Right lobe of liver (tissue), 6 donors: ENCODE results near the gene C3orf49. TPM values are rescaled to one million over a fixed set of nuclear protein-coding genes. Genes with fewer than 3 reads are reported as not detected.
A peak's percentile ranks its signal among the peaks of the same experiment; 100 is the strongest.

Experiments
- ATAC-seq, 4 donors: fragments of 200-7000 bp; cut with Tn5 transposase; one replicate each; pipeline ENCODE4 v1.9.1; 2020; ENCODE audit warnings: mild to moderate bottlenecking in 4 of 4, moderate library complexity in 4 of 4
- DNase-seq, 3 donors: peaks; one replicate each; pipeline ENCODE4 v3.0.0-alpha.2; 2020
- H3K27ac ChIP-seq, 3 donors: fragments of 200-600 bp; one replicate each; pipeline ENCODE4 v1.8.0; 2022
- H3K27me3 ChIP-seq, 2 donors: fragments of 200-600 bp; one replicate each; pipeline ENCODE4 v1.8.0; 2022
- H3K36me3 ChIP-seq, 4 donors: fragments of 200-600 bp; sonication (generic) in 1 of 4; one replicate each; pipeline versions ENCODE4 v1.5.1 to v1.8.0; 2017 to 2022; ENCODE audit warnings: control low read depth in 1 of 4
- H3K4me1 ChIP-seq, 4 donors: fragments of 200-600 bp; sonication (generic) in 1 of 4; one replicate each; pipeline versions ENCODE4 v1.5.1 to v1.8.0; 2017 to 2022; ENCODE audit warnings: control low read depth in 1 of 4
- H3K4me3 ChIP-seq, 3 donors: fragments of 200-600 bp; one replicate each; pipeline ENCODE4 v1.8.0; 2022
- H3K9me3 ChIP-seq, 4 donors: fragments of 200-600 bp; sonication (generic) in 1 of 4; one replicate each; pipeline versions ENCODE4 v1.5.1 to v1.8.0; 2017 to 2022; ENCODE audit warnings: control low read depth in 1 of 4
- POLR2A ChIP-seq: fragments of 450-650 bp; IDR thresholded peaks from one replicate; pipeline ENCODE4 v1.6.1; 2017; ENCODE audit warnings: antibody characterized with exemption, mild to moderate bottlenecking
- WGBS: methylation state at CpG from one replicate; pipeline ENCODE4 v1.1.6; 2018; ENCODE audit warnings: low coverage, low lambda C conversion rate; ENCODE audit not compliant: insufficient coverage; ENCODE audit errors: missing lambda C conversion rate; 5-methylcytosine and 5-hydroxymethylcytosine counted together
- intact Hi-C, 2 donors: fragments of 100-400 bp; cut with DNase I; formaldehyde crosslinking; loops; one replicate each; pipeline versions ENCODE4 v1.11.2 to v1.14.1; 2022
- total RNA-seq, 6 experiments: library from RNA; depleted of rRNA in 2 of 6; stranded (reverse); fragments of >200 nt in 2 of 6; fragmentation: NEBNext Ultra II Directional in 3 of 6; extraction: Animal tissue kit (Norgen Biotek cat#: 25700) in 3 of 6; gene quantifications; one replicate each; pipeline versions ENCODE4 v1.1.0 to v1.2.4, GENCODE V29; 2016 to 2023
- TF ChIP-seq, protein P1 (sequence below), 4 donors: fragments of 200-600 bp in 3 of 4; fragments of 450-650 bp in 1 of 4; IDR thresholded peaks; one replicate each; pipeline versions ENCODE4 v1.5.1 to v1.8.0; 2016 to 2022; ENCODE audit warnings: antibody characterized with exemption in 4 of 4, mild to moderate bottlenecking in 2 of 4
- donor health status: DM: no; HTN: yes; CAD: no.
- donor health status: DM: no; HTN: no; CAD: no.
- donor health status: DM: no; HTN: no; CAD: no.
- donor health status: DM: no; HTN: yes; CAD: no.
- donor health status: DM: no; HTN: yes; CAD: no.

Gene C3orf49
- total RNA-seq, 6 experiments from 2014 or later = not detected

DNA sequence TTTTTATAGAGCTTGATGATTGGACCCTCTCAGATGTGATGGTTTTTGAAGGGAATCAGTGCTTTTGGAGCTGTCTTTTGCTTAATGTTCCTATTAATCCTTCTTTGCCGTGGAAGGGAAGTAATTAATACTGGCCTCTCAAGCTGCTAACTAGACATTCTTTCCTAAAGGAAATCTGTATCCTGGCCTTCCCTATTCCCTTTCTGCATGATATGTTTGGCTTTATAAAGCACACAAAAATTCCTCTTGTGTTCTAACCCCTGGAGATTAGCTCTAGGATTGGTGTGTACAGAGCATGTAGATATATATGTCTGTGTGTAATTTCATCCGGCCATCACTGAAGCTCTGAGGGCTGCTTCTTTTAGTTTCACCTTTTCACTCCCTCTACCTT is 51.5 kb downstream of the C3orf49 start:
- H3K4me3 ChIP-seq = no peak overlapping the region
- 71% methylated on average over 1 of the region's 2 CpGs for WGBS
- no peaks in the 10 kb centered on the region for H3K27me3 ChIP-seq
- no peaks in the 10 kb centered on the region for H3K36me3 ChIP-seq
- DNase-seq (no peak), ATAC-seq (no peak)
- no peaks in the 10 kb centered on the region for H3K9me3 ChIP-seq
- H3K27ac ChIP-seq = no peak overlapping the region
- no peak for TF ChIP-seq POLR2A
- TF ChIP-seq, protein P1, sequence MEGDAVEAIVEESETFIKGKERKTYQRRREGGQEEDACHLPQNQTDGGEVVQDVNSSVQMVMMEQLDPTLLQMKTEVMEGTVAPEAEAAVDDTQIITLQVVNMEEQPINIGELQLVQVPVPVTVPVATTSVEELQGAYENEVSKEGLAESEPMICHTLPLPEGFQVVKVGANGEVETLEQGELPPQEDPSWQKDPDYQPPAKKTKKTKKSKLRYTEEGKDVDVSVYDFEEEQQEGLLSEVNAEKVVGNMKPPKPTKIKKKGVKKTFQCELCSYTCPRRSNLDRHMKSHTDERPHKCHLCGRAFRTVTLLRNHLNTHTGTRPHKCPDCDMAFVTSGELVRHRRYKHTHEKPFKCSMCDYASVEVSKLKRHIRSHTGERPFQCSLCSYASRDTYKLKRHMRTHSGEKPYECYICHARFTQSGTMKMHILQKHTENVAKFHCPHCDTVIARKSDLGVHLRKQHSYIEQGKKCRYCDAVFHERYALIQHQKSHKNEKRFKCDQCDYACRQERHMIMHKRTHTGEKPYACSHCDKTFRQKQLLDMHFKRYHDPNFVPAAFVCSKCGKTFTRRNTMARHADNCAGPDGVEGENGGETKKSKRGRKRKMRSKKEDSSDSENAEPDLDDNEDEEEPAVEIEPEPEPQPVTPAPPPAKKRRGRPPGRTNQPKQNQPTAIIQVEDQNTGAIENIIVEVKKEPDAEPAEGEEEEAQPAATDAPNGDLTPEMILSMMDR (IDR thresholded peaks at IDR 0.05) = no peak
- intact Hi-C loops = no loop called here
- no peaks in the 10 kb centered on the region for H3K4me1 ChIP-seq

GRCh38 chr3:63872135-63872924 is 53.2 kb downstream of the C3orf49 start:
- H3K4me3 ChIP-seq = no peak overlapping the region

GRCh38 chr3:63874769-63875168 is 55.7 kb downstream of the C3orf49 start:
- TF ChIP-seq, protein P1 (IDR thresholded peaks at IDR 0.05) = no peak
- TF ChIP-seq POLR2A = no peak
- no peak overlapping the region for H3K4me3 ChIP-seq
- peak in 3 of 4 donors; percentile 46 to 82 (median 52) for ATAC-seq
- H3K27ac ChIP-seq = no peak overlapping the region
- 48% methylated on average over 3 of the region's 3 CpGs for WGBS
- no peaks in the 10 kb centered on the region for H3K4me1 ChIP-seq
- DNase-seq = no peak
- no peaks in the 10 kb centered on the region for H3K27me3 ChIP-seq
- H3K36me3 ChIP-seq = no peaks in the 10 kb centered on the region
- intact Hi-C loops = no loop called here
- no peaks in the 10 kb centered on the region for H3K9me3 ChIP-seq

More at GRCh38 chr3:63872135-63872924, 53.2 kb downstream of the C3orf49 start:
- no peaks in the 10 kb centered on the region for H3K36me3 ChIP-seq
- no peak for TF ChIP-seq POLR2A
- TF ChIP-seq, protein P1 (IDR thresholded peaks at IDR 0.05) = no peak
- H3K27ac ChIP-seq = no peak overlapping the region
- H3K27me3 ChIP-seq = no peaks in the 10 kb centered on the region
- DNase-seq (no peak), ATAC-seq (no peak)
- no peaks in the 10 kb centered on the region for H3K9me3 ChIP-seq
- intact Hi-C loops = no loop called here
- no peaks in the 10 kb centered on the region for H3K4me1 ChIP-seq
- WGBS = 75% methylated on average over 2 of the region's 2 CpGs

GRCh38 chr3:63875510-63875909 is 56.4 kb downstream of the C3orf49 start:
- no peaks in the 10 kb centered on the region for H3K9me3 ChIP-seq
- no peaks in the 10 kb centered on the region for H3K27me3 ChIP-seq
- no peaks in the 10 kb centered on the region for H3K36me3 ChIP-seq
- no peak overlapping the region for H3K27ac ChIP-seq
- DNase-seq (no peak), ATAC-seq (no peak)
- H3K4me1 ChIP-seq = no peaks in the 10 kb centered on the region
- TF ChIP-seq, protein P1 (IDR thresholded peaks at IDR 0.05) = no peak
- no peak for TF ChIP-seq POLR2A
- H3K4me3 ChIP-seq = no peak overlapping the region
- intact Hi-C loops = no loop called here
- WGBS = 82% methylated on average over 2 of the region's 2 CpGs
